HEK293 (cell line): ENCODE results near the gene HSPG2.

Experiments
- ATF2 ChIP-seq: fragments of 450-650 bp; formaldehyde crosslinking; IDR thresholded peaks from 2 replicates; pipeline ENCODE4 v1.5.1; 2016; ENCODE audit warnings: missing biosample characterization, missing genetic modification characterization, low read depth
- CTCF ChIP-seq: fragments of 450-650 bp; formaldehyde crosslinking; IDR thresholded peaks from 2 replicates; pipeline ENCODE4 v1.5.1; 2016; ENCODE audit warnings: missing biosample characterization, missing genetic modification characterization
- PBX3 ChIP-seq: sonication (generic); formaldehyde crosslinking; IDR thresholded peaks from 2 replicates; pipeline ENCODE4 v1.8.1; 2022; ENCODE audit warnings: mild to moderate bottlenecking, moderate library complexity, missing genetic modification reagents
- SETDB1 ChIP-seq: IDR thresholded peaks from one replicate; pipeline ENCODE4 v1.6.1; 2017; ENCODE audit warnings: mild to moderate bottlenecking, low read length, moderate library complexity, mixed read lengths; ENCODE audit not compliant: insufficient read length
- ZBTB26 ChIP-seq: fragments of 450-650 bp; formaldehyde crosslinking; optimal IDR thresholded peaks from 2 replicates; pipeline ENCODE3; 2016; ENCODE audit warnings: missing biosample characterization, mild to moderate bottlenecking, missing genetic modification characterization
- ZNF280C ChIP-seq: fragments of 450-650 bp; formaldehyde crosslinking; IDR thresholded peaks from 2 replicates; pipeline ENCODE4 v1.5.1; 2016; ENCODE audit warnings: missing biosample characterization, missing genetic modification characterization
- ZNF394 ChIP-seq: fragments of 450-650 bp; formaldehyde crosslinking; IDR thresholded peaks from 2 replicates; pipeline ENCODE4 v1.5.1; 2016; ENCODE audit warnings: missing biosample characterization, missing genetic modification characterization, mild to moderate bottlenecking, moderate library complexity, borderline replicate concordance

GRCh38 chr1:21926814-21927532 is 10.1 kb downstream of the HSPG2 start:
- no peak for TF ChIP-seq ATF2 (tag by site-specific recombination)
- no peak for TF ChIP-seq ZNF394
- TF ChIP-seq ZBTB26 (tag by site-specific recombination), result no peak
- no peak for TF ChIP-seq CTCF (tag by site-specific recombination)
- TF ChIP-seq PBX3 (CRISPR knock-in tag), result no peak
- no peak for TF ChIP-seq SETDB1
- TF ChIP-seq ZNF280C (tag by site-specific recombination), result no peak
